K562 (cell line): ENCODE results near the gene FAHD2B. TPM values are rescaled to one million over a fixed set of nuclear protein-coding genes. Genes with fewer than 3 reads are reported as not detected.
A peak's percentile ranks its signal among the peaks of the same experiment; 100 is the strongest.
"Not testable (repeated sequence)": the region's sequence is repeated elsewhere in the genome, so short reads cannot be mapped to it uniquely, and the experiment has no call there.

Experiments
- ATF1 ChIP-seq, 2 experiments: fragments of 450-650 bp in 1 of 2; IDR thresholded peaks; 2 replicates each; pipeline ENCODE4 v1.6.1; 2016; ENCODE audit warnings: missing compliant biosample characterization in 1 of 2, missing genetic modification characterization in 1 of 2
- ATF7 ChIP-seq: fragments of 450-650 bp; IDR thresholded peaks from 2 replicates; pipeline ENCODE4 v1.7.1; 2014; ENCODE audit warnings: mild to moderate bottlenecking, moderate library complexity
- CREM ChIP-seq: IDR thresholded peaks from 2 replicates; pipeline ENCODE4 v1.6.1; 2014; ENCODE audit warnings: antibody characterized with exemption, low read depth
- DACH1 ChIP-seq: fragments of 450-650 bp; IDR thresholded peaks from 2 replicates; pipeline ENCODE4 v1.6.1; 2018; ENCODE audit not compliant: partially characterized antibody
- E2F1 ChIP-seq: sonication (generic); formaldehyde crosslinking; IDR thresholded peaks from 2 replicates; pipeline ENCODE4 v1.8.1; 2023; ENCODE audit warnings: mild to moderate bottlenecking, missing genetic modification reagents, moderate library complexity
- ELF4 ChIP-seq: fragments of 450-650 bp; formaldehyde crosslinking; IDR thresholded peaks from 2 replicates; pipeline ENCODE4 v1.4.0; 2022; ENCODE audit warnings: missing genetic modification characterization
- HMGXB4 ChIP-seq: sonication (generic); formaldehyde crosslinking; IDR thresholded peaks from 2 replicates; pipeline ENCODE4 v1.8.1; 2023; ENCODE audit warnings: mild to moderate bottlenecking, missing genetic modification reagents
- HNRNPL ChIP-seq: fragments of 200-400 bp; formaldehyde crosslinking; IDR thresholded peaks from 2 replicates; pipeline ENCODE4 v1.6.1; 2017; ENCODE audit warnings: low read depth, mild to moderate bottlenecking, low read length
- KDM5B ChIP-seq: fragments of 200-600 bp; sonication (generic); IDR thresholded peaks from 2 replicates; pipeline ENCODE4 v1.6.1; 2012; ENCODE audit warnings: low read depth, mild to moderate bottlenecking, moderate library complexity, low read length, control low read depth, inconsistent platforms; ENCODE audit not compliant: insufficient replicate concordance
- MXD1 ChIP-seq: fragments of 250-450 bp; sonication (Bioruptor Pico); IDR thresholded peaks from 2 replicates; pipeline ENCODE4 v1.8.0; 2021; ENCODE audit warnings: borderline replicate concordance, mild to moderate bottlenecking, moderate library complexity; ENCODE audit not compliant: poor library complexity, severe bottlenecking
- PHF8 ChIP-seq: fragments of 200-600 bp; sonication (generic); IDR thresholded peaks from 2 replicates; pipeline ENCODE4 v1.6.1; 2012; ENCODE audit warnings: mixed run types, mild to moderate bottlenecking, inconsistent platforms, low read length, moderate library complexity, borderline replicate concordance
- POLR2G ChIP-seq: fragments of 200-400 bp; formaldehyde crosslinking; IDR thresholded peaks from 2 replicates; pipeline ENCODE4 v1.6.1; 2017; ENCODE audit warnings: low read depth, mild to moderate bottlenecking, antibody characterized with exemption, low read length, moderate library complexity
- TAF9B ChIP-seq: fragments of 450-650 bp; IDR thresholded peaks from 2 replicates; pipeline ENCODE4 v1.6.1; 2018; ENCODE audit warnings: mild to moderate bottlenecking; ENCODE audit not compliant: partially characterized antibody
- TCF3 ChIP-seq: sonication (generic); formaldehyde crosslinking; IDR thresholded peaks from 2 replicates; pipeline ENCODE4 v1.4.0; 2020; ENCODE audit warnings: mild to moderate bottlenecking, missing genetic modification reagents
- ZBTB11 ChIP-seq, 3 experiments: fragments of 200-800 bp in 1 of 3; fragments of 250-450 bp in 1 of 3; fragments of 450-650 bp in 1 of 3; sonication (Bioruptor Pico) in 1 of 3; sonication (Bioruptor generic) in 1 of 3; formaldehyde crosslinking in 1 of 3; IDR thresholded peaks; 2 replicates each; pipeline versions ENCODE4 v1.6.1 to v1.8.0; 2016 to 2022; ENCODE audit warnings: mild to moderate bottlenecking in 2 of 3, missing genetic modification characterization in 2 of 3, missing compliant biosample characterization in 1 of 3, moderate library complexity in 1 of 3
- ZBTB17 ChIP-seq: fragments of 450-650 bp; formaldehyde crosslinking; IDR thresholded peaks from 2 replicates; pipeline ENCODE4 v1.4.0; 2020; ENCODE audit warnings: mild to moderate bottlenecking
- ZNF212 ChIP-seq: fragments of 450-650 bp; formaldehyde crosslinking; IDR thresholded peaks from 2 replicates; pipeline ENCODE4 v1.4.0; 2020; ENCODE audit warnings: mild to moderate bottlenecking
- ZNF75A ChIP-seq: fragments of 450-650 bp; formaldehyde crosslinking; IDR thresholded peaks from 2 replicates; pipeline ENCODE4 v1.4.0; 2020; ENCODE audit warnings: mild to moderate bottlenecking
- ZZZ3 ChIP-seq: fragments of 450-650 bp; IDR thresholded peaks from 2 replicates; pipeline ENCODE4 v1.6.1; 2016; ENCODE audit warnings: antibody characterized with exemption, mild to moderate bottlenecking, moderate library complexity
- polyA plus RNA-seq, 8 experiments: library from polyadenylated mRNA; depleted of rRNA in 4 of 8; stranded (reverse) in 5 of 8; unstranded in 3 of 8; fragments of >200 nt; fragmentation: Nextera tagmentation in 2 of 8; fragmentation: Illumina TruSeq in 1 of 8; extraction: Ambion mirVana in 2 of 8; extraction: Trizol in 1 of 8; gene quantifications; 2 replicates each; pipeline versions ENCODE4 v1.2.1 to v1.2.3, GENCODE V29; 2011 to 2014; ENCODE audit warnings: inconsistent platforms in 1 of 8, missing spikeins in 1 of 8
- total RNA-seq, 7 experiments: library from RNA; depleted of rRNA in 6 of 7; stranded (reverse); fragments of >200 nt in 6 of 7; fragmentation: Illumina TruSeq in 2 of 7; extraction: Trizol in 2 of 7; gene quantifications; 2 replicates each; pipeline versions ENCODE4 v1.2.1 to v1.2.3, GENCODE V29; 2011 to 2021; ENCODE audit warnings: low replicate concordance in 1 of 7

The FAHD2B gene
- total and polyA plus RNA-seq, 9 of the 15 experiments (the other 6 are each of a cell fraction or from before 2014, with no cell fraction given): 4.7 to 36.6 (median 26.1) TPM

GRCh38 chr2:97113050-97113881 lies 18.6 kb upstream of the FAHD2B start, which contains the start of gene ANKRD36 (continued):
- peak; percentile 47 for TF ChIP-seq TAF9B
- 0 out of 2 replicates have a peak, but pooled peaks have one; percentile 40 for TF ChIP-seq ZNF212 (CRISPR knock-in tag)
- TF ChIP-seq ZBTB17 (CRISPR knock-in tag): 0 out of 2 replicates have a peak, but pooled peaks have one; percentile 55
- peak; percentile 38; the same call in 1 of the 2 replicates for TF ChIP-seq CREM
- TF ChIP-seq HNRNPL: peak; percentile 93
- peak; percentile 46 for TF ChIP-seq KDM5B
- TF ChIP-seq E2F1 (CRISPR knock-in tag): 0 out of 2 replicates have a peak, but pooled peaks have one; percentile 59
- peak; percentile 80; the same call in 1 of the 2 replicates for TF ChIP-seq PHF8
- TF ChIP-seq ZZZ3: peak; percentile 76; the same call in 1 of the 2 replicates
- peak in 2 of 3 experiments; percentile 39 to 58; a peak in 3 of 6 replicates for TF ChIP-seq ZBTB11 (CRISPR knock-in tag; IDR thresholded peaks at IDR 0.05)
- TF ChIP-seq DACH1: peak; percentile 25
- TF ChIP-seq ELF4: peak; percentile 68; the same call in 1 of the 2 replicates
- peak; percentile 88 for TF ChIP-seq POLR2G
- TF ChIP-seq ATF7: peak; percentile 53
- TF ChIP-seq ATF1 (CRISPR knock-in tag; IDR thresholded peaks at IDR 0.05): not testable (repeated sequence)
- peak; percentile 57 for TF ChIP-seq ATF1 (tag; IDR thresholded peaks at IDR 0.05)
- TF ChIP-seq ZNF75A (CRISPR knock-in tag): 0 out of 2 replicates have a peak, but pooled peaks have one; percentile 35
- peak; percentile 83; the same call in 1 of the 2 replicates for TF ChIP-seq HMGXB4
- peak; percentile 35; the same call in 1 of the 2 replicates for TF ChIP-seq TCF3
- peak; percentile 24 for TF ChIP-seq MXD1 (CRISPR knock-in tag)
